ENCODE data around the gene PIP5K1B. TPM values are rescaled to one million over a fixed set of nuclear protein-coding genes. Genes with fewer than 3 reads are reported as not detected.

Gene PIP5K1B
- total and polyA plus RNA-seq, 2 of the 13 experiments (the other 11 are each of a cell fraction or from before 2014, with no cell fraction given), result 15.8 to 17.5 TPM

DNA sequence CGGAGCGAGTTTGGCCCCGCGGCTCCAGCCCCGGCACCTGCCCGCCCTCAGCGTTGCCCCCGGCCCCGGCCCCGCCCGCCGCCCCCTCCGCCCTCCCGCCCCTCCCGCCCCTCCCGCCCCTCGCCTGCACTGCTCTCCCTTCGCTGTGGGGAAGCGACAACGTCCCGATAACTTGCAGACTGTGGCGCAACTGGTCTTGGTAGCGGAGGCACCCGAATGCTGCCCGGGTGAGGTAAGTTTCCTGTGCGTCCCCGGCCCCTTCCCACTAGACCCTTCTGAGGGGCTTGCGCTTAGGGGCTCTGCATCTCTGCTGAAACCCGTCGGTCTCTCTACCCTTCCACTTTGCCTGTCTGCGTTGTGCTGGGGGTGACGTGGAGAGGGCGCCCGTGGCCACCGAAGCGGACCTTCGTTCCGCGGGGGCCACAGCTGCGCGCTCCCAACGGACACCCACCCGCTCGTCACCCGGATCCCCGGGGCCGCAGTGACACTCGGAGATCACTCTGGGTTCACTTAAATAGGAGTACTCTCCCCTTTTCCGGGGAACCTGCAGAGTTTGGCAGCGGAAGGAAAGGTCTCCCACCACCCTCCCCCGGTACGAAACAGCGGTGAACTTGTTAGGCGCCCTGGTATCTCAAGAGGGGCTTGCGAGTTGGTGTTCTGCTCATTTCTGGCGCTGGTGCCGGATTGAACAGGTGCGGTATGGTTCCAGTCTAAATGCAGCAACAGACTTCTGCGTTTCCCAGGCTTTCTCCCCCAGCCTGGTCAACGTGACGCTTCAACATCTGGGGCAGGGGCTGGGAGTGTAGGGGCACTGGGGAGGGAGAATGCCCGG, 707 bp downstream of the PIP5K1B start (continued):
- TF ChIP-seq, protein P1, sequence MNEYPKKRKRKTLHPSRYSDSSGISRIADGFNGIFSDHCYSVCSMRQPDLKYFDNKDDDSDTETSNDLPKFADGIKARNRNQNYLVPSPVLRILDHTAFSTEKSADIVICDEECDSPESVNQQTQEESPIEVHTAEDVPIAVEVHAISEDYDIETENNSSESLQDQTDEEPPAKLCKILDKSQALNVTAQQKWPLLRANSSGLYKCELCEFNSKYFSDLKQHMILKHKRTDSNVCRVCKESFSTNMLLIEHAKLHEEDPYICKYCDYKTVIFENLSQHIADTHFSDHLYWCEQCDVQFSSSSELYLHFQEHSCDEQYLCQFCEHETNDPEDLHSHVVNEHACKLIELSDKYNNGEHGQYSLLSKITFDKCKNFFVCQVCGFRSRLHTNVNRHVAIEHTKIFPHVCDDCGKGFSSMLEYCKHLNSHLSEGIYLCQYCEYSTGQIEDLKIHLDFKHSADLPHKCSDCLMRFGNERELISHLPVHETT (CRISPR knock-in tag; conservative IDR thresholded peaks at IDR 0.05), result no peak
- TF ChIP-seq, protein P2, sequence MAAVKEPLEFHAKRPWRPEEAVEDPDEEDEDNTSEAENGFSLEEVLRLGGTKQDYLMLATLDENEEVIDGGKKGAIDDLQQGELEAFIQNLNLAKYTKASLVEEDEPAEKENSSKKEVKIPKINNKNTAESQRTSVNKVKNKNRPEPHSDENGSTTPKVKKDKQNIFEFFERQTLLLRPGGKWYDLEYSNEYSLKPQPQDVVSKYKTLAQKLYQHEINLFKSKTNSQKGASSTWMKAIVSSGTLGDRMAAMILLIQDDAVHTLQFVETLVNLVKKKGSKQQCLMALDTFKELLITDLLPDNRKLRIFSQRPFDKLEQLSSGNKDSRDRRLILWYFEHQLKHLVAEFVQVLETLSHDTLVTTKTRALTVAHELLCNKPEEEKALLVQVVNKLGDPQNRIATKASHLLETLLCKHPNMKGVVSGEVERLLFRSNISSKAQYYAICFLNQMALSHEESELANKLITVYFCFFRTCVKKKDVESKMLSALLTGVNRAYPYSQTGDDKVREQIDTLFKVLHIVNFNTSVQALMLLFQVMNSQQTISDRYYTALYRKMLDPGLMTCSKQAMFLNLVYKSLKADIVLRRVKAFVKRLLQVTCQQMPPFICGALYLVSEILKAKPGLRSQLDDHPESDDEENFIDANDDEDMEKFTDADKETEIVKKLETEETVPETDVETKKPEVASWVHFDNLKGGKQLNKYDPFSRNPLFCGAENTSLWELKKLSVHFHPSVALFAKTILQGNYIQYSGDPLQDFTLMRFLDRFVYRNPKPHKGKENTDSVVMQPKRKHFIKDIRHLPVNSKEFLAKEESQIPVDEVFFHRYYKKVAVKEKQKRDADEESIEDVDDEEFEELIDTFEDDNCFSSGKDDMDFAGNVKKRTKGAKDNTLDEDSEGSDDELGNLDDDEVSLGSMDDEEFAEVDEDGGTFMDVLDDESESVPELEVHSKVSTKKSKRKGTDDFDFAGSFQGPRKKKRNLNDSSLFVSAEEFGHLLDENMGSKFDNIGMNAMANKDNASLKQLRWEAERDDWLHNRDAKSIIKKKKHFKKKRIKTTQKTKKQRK (IDR thresholded peaks at IDR 0.05; ENCODE audit: low read length), result no peak
- TF ChIP-seq MYC (CRISPR knock-in tag; IDR thresholded peaks at IDR 0.05; ENCODE audit: borderline replicate concordance), result peak; percentile 9; the same call in 1 of the 2 replicates
- TF ChIP-seq ZNF660 (CRISPR knock-in tag; IDR thresholded peaks at IDR 0.05; ENCODE audit: borderline replicate concordance, low read depth), result no peak
- TF ChIP-seq MZF1 (CRISPR knock-in tag; IDR thresholded peaks at IDR 0.05; ENCODE audit: borderline replicate concordance), result no peak
- 0 out of 2 replicates have a peak, but pooled peaks have one; percentile 46 for TF ChIP-seq ZSCAN29 (CRISPR knock-in tag; conservative IDR thresholded peaks at IDR 0.05)
- TF ChIP-seq CC2D1A (CRISPR knock-in tag; IDR thresholded peaks at IDR 0.05), result no peak
- TF ChIP-seq, protein P3, sequence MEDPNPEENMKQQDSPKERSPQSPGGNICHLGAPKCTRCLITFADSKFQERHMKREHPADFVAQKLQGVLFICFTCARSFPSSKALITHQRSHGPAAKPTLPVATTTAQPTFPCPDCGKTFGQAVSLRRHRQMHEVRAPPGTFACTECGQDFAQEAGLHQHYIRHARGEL (CRISPR knock-in tag; IDR thresholded peaks at IDR 0.05), result no peak
- TF ChIP-seq KDM5A (IDR thresholded peaks at IDR 0.05; ENCODE audit: borderline replicate concordance, low read length), result 0 out of 2 replicates have a peak, but pooled peaks have one; percentile 15
- TF ChIP-seq XBP1 (CRISPR knock-in tag; IDR thresholded peaks at IDR 0.05), result no peak
- TF ChIP-seq, protein P4, sequence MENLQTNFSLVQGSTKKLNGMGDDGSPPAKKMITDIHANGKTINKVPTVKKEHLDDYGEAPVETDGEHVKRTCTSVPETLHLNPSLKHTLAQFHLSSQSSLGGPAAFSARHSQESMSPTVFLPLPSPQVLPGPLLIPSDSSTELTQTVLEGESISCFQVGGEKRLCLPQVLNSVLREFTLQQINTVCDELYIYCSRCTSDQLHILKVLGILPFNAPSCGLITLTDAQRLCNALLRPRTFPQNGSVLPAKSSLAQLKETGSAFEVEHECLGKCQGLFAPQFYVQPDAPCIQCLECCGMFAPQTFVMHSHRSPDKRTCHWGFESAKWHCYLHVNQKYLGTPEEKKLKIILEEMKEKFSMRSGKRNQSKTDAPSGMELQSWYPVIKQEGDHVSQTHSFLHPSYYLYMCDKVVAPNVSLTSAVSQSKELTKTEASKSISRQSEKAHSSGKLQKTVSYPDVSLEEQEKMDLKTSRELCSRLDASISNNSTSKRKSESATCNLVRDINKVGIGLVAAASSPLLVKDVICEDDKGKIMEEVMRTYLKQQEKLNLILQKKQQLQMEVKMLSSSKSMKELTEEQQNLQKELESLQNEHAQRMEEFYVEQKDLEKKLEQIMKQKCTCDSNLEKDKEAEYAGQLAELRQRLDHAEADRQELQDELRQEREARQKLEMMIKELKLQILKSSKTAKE (CRISPR knock-in tag; IDR thresholded peaks at IDR 0.05; ENCODE audit: borderline replicate concordance), result no peak
- TF ChIP-seq ZNF263 (CRISPR knock-in tag; IDR thresholded peaks at IDR 0.05), result no peak
- no peak for TF ChIP-seq ZFP62 (CRISPR knock-in tag; IDR thresholded peaks at IDR 0.05)
- peak; percentile 25; the same call in 1 of the 2 replicates for TF ChIP-seq ZNF772 (CRISPR knock-in tag; IDR thresholded peaks at IDR 0.05)
- no peak for TF ChIP-seq JDP2 (CRISPR knock-in tag; IDR thresholded peaks at IDR 0.05; ENCODE audit: borderline replicate concordance)
- TF ChIP-seq, protein P5, sequence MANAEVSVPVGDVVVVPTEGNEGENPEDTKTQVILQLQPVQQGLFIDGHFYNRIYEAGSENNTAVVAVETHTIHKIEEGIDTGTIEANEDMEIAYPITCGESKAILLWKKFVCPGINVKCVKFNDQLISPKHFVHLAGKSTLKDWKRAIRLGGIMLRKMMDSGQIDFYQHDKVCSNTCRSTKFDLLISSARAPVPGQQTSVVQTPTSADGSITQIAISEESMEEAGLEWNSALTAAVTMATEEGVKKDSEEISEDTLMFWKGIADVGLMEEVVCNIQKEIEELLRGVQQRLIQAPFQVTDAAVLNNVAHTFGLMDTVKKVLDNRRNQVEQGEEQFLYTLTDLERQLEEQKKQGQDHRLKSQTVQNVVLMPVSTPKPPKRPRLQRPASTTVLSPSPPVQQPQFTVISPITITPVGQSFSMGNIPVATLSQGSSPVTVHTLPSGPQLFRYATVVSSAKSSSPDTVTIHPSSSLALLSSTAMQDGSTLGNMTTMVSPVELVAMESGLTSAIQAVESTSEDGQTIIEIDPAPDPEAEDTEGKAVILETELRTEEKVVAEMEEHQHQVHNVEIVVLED (CRISPR knock-in tag; IDR thresholded peaks at IDR 0.05; ENCODE audit: borderline replicate concordance), result no peak
